Measurements from ENCODE around the gene TGFBR3L. TPM values are rescaled to one million over a fixed set of nuclear protein-coding genes. Genes with fewer than 3 reads are reported as not detected.
A peak's percentile ranks its signal among the peaks of the same experiment; 100 is the strongest.

Gene TGFBR3L
- total RNA-seq, 3 donors from 2014 or later: 2.3 TPM; not detected in 2

- intact Hi-C loops (cut with DNase I; ENCODE audit: low total_unique reads): no loop called here
- TF ChIP-seq POLR2A (IDR thresholded peaks at IDR 0.05) (no peak), CTCF (IDR thresholded peaks at IDR 0.05) (no peak), POLR2AphosphoS5 (IDR thresholded peaks at IDR 0.05) (peak; percentile 43 to 78 (median 72))
- H3K4me1 ChIP-seq: peaks cover 17 to 41% of the 10 kb centered on the region in 2 donors
Observed at GRCh38 chr19:7920519-7921301, 6.1 kb downstream of the TGFBR3L start.

GRCh38 chr19:7921302-7921966 is 6.8 kb downstream of the TGFBR3L start:
- Histone ChIP-seq H3K27me3 (peaks cover 4 to 27% of the 10 kb centered on the region in 2 donors), H3K4me3 (peak overlapping the region; percentile 58 to 87 (median 67)), H3K27ac (peak overlapping the region; percentile 90 to 93), H3K4me1 (peaks cover 20 to 36% of the 10 kb centered on the region in 2 donors), H3K9me3 (no peaks in the 10 kb centered on the region), H3K36me3 (no peaks in the 10 kb centered on the region)
- intact Hi-C loops (cut with DNase I; ENCODE audit: low total_unique reads): no loop called here
- DNase-seq (ENCODE audit: low spot score in 2 of 2): no peak
- no peak for TF ChIP-seq POLR2A (IDR thresholded peaks at IDR 0.05)
- no peak for TF ChIP-seq POLR2AphosphoS5 (IDR thresholded peaks at IDR 0.05)
- TF ChIP-seq CTCF (IDR thresholded peaks at IDR 0.05): no peak

More at GRCh38 chr19:7920519-7921301, 6.1 kb downstream of the TGFBR3L start:
- Histone ChIP-seq H3K27ac (peak overlapping the region; percentile 90 to 93), H3K36me3 (no peaks in the 10 kb centered on the region), H3K27me3 (peaks cover 10 to 34% of the 10 kb centered on the region in 2 donors), H3K4me3 (peak overlapping the region; percentile 58 to 87 (median 67)), H3K9me3 (no peaks in the 10 kb centered on the region)
- peak; percentile 99 to 100 for DNase-seq (ENCODE audit: low spot score in 2 of 2)

- intact Hi-C loops (cut with DNase I; ENCODE audit: low total_unique reads): no loop called here
- TF ChIP-seq POLR2AphosphoS5 (IDR thresholded peaks at IDR 0.05) (no peak), CTCF (IDR thresholded peaks at IDR 0.05) (no peak), POLR2A (IDR thresholded peaks at IDR 0.05) (no peak)
- H3K9me3 ChIP-seq: no peaks in the 10 kb centered on the region
- no peaks in the 10 kb centered on the region for H3K36me3 ChIP-seq
- no peak for DNase-seq (ENCODE audit: low spot score in 2 of 2)
- peaks cover 3 to 19% of the 10 kb centered on the region in 2 donors for H3K27me3 ChIP-seq
- H3K27ac ChIP-seq: peak overlapping the region; percentile 90 to 93
- peak overlapping the region in 1 of 3 donors; percentile 87 for H3K4me3 ChIP-seq
- H3K4me1 ChIP-seq: peaks cover 24 to 36% of the 10 kb centered on the region in 2 donors
Observed at GRCh38 chr19:7921967-7922835, 7.6 kb downstream of the TGFBR3L start.

- peak overlapping the region in 1 of 2 donors; percentile 16 for H3K27ac ChIP-seq
- intact Hi-C loops (cut with DNase I; ENCODE audit: low total_unique reads): no loop called here
- H3K36me3 ChIP-seq: no peaks in the 10 kb centered on the region
- H3K9me3 ChIP-seq: no peaks in the 10 kb centered on the region
- peaks cover 3 to 13% of the 10 kb centered on the region in 2 donors for H3K27me3 ChIP-seq
- TF ChIP-seq POLR2A (IDR thresholded peaks at IDR 0.05) (no peak), CTCF (IDR thresholded peaks at IDR 0.05) (no peak), POLR2AphosphoS5 (IDR thresholded peaks at IDR 0.05) (no peak)
- no peak overlapping the region for H3K4me3 ChIP-seq
- no peak for DNase-seq (ENCODE audit: low spot score in 2 of 2)
- H3K4me1 ChIP-seq: peaks cover 24 to 37% of the 10 kb centered on the region in 2 donors
Observed at GRCh38 chr19:7922836-7923195, 8.2 kb downstream of the TGFBR3L start.
